Thyroid gland (tissue), 4 donors: ENCODE results near the gene MARCKSL1. TPM values are rescaled to one million over a fixed set of nuclear protein-coding genes. Genes with fewer than 3 reads are reported as not detected.

Experiments used
- DNase-seq, 2 donors: peaks; one replicate each; pipeline ENCODE4 v3.0.0-alpha.2; 2019
- H3K27ac ChIP-seq, 3 donors: fragments of 200-600 bp; sonication (generic); 1 replicate in 2 of 3; 2 replicates in 1 of 3; pipeline ENCODE4 v1.5.1; 2016 to 2019; ENCODE audit warnings: mild to moderate bottlenecking in 1 of 3, moderate library complexity in 1 of 3
- H3K27me3 ChIP-seq: fragments of 200-600 bp; sonication (generic); one replicate; pipeline ENCODE4 v1.5.1; 2019
- H3K36me3 ChIP-seq, 2 donors: fragments of 200-600 bp; sonication (generic); one replicate each; pipeline ENCODE4 v1.5.1; 2016 to 2019
- H3K4me1 ChIP-seq, 2 donors: fragments of 200-600 bp; sonication (generic); one replicate each; pipeline ENCODE4 v1.5.1; 2017 to 2019
- H3K4me3 ChIP-seq, 3 donors: fragments of 200-600 bp; sonication (generic); replicated peaks in 1 of 3; 1 replicate in 2 of 3; 2 replicates in 1 of 3; pipeline ENCODE4 v1.5.1; 2016; ENCODE audit warnings: mild to moderate bottlenecking in 1 of 3
- H3K9me3 ChIP-seq: fragments of 200-600 bp; sonication (generic); one replicate; pipeline ENCODE4 v1.5.1; 2017
- POLR2A ChIP-seq, 2 donors: fragments of 450-650 bp; IDR thresholded peaks; one replicate each; pipeline ENCODE4 v1.6.1; 2017; ENCODE audit warnings: antibody characterized with exemption in 2 of 2, mild to moderate bottlenecking in 2 of 2, moderate library complexity in 1 of 2
- WGBS, 2 donors: methylation state at CpG; one replicate each; pipeline ENCODE4 v1.1.5; 2017; 5-methylcytosine and 5-hydroxymethylcytosine counted together
- intact Hi-C: fragments of 100-400 bp; cut with DNase I; formaldehyde crosslinking; loops from one replicate; pipeline ENCODE4 v1.15.1; 2023
- total RNA-seq, 4 donors: library from RNA; depleted of rRNA; stranded (reverse); fragments of >200 nt; gene quantifications; one replicate each; pipeline ENCODE4 v1.2.3, GENCODE V29; 2016
- TF ChIP-seq, protein P1 (sequence below), 6 experiments: fragments of 200-600 bp in 3 of 6; fragments of 450-650 bp in 3 of 6; sonication (generic) in 3 of 6; IDR thresholded peaks; one replicate each; pipeline ENCODE4 v1.5.1; 2016 to 2019; ENCODE audit warnings: antibody characterized with exemption in 6 of 6, mild to moderate bottlenecking in 2 of 6, inconsistent platforms in 1 of 6, moderate library complexity in 1 of 6

The MARCKSL1 gene
- total RNA-seq, 4 donors from 2014 or later = 62.1 to 97.3 (median 70.6) TPM

DNA sequence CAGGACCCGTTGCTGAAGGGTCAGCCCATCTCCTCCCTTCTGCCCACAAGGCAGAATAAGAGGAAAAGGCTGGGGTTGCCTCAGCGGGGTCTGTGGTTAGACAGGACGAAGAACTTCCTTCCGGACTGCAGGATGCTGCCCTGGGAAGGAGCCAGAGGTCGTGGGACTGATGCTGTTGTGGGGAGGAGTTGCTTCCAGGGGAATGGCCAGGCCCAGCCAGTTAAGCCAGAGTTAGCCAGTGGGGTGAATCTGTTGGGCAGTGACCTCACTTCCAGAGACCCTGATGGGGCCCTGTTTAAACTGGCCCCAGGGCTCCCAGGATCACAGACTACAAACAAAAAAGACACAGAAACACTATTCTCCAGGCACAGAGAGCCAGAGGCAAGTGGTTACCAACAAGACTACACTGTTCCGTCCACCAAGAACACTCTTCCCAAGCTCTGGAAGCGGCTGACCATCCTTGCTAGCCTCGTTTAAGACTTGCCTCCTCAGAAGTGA lies 13.2 kb upstream of the MARCKSL1 start:
- Histone ChIP-seq H3K4me1 (peaks cover 29 to 70% of the 10 kb centered on the region in 2 donors), H3K27ac (peak overlapping the region in 1 of 3 donors; percentile 42), H3K36me3 (no peaks in the 10 kb centered on the region), H3K9me3 (no peaks in the 10 kb centered on the region), H3K4me3 (no peak overlapping the region), H3K27me3 (no peaks in the 10 kb centered on the region)
- WGBS, 2 donors = 71 to 87% methylated on average over 8 of the region's 8 CpGs
- TF ChIP-seq, protein P1, sequence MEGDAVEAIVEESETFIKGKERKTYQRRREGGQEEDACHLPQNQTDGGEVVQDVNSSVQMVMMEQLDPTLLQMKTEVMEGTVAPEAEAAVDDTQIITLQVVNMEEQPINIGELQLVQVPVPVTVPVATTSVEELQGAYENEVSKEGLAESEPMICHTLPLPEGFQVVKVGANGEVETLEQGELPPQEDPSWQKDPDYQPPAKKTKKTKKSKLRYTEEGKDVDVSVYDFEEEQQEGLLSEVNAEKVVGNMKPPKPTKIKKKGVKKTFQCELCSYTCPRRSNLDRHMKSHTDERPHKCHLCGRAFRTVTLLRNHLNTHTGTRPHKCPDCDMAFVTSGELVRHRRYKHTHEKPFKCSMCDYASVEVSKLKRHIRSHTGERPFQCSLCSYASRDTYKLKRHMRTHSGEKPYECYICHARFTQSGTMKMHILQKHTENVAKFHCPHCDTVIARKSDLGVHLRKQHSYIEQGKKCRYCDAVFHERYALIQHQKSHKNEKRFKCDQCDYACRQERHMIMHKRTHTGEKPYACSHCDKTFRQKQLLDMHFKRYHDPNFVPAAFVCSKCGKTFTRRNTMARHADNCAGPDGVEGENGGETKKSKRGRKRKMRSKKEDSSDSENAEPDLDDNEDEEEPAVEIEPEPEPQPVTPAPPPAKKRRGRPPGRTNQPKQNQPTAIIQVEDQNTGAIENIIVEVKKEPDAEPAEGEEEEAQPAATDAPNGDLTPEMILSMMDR (IDR thresholded peaks at IDR 0.05) = no peak
- TF ChIP-seq POLR2A (IDR thresholded peaks at IDR 0.05) = no peak
- peak in 1 of 2 donors; percentile 37 for DNase-seq
- intact Hi-C loops = no loop called here

DNA sequence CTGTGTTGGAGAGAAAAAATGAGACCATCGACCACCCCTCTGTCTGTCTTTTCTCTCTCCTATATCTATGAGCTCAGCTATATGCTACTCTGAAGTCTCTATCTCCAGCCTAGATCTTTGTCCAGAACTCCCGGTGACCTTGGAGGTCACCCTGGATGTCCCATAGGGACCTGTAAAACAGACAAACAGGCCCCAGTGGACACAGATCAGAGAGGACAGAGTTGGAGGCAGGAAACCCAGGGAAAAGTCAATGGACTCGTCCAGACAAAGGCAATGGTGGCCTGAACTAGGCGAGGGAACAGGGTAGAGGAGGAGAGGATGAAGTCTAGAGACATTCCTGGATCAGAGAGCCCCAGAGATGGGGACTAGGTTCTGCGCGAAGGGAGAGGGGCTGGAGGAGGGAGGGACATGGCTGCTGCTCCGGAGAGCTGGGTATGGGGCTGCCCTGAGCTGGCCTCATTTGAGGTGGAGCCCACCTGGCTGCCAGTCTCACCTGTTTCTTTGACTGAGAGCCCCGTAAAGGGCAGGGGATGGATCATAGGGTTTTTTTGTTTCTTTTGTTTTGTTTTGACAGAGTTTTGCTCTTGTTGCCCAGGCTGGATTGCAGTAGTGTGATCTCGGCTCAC lies 10.6 kb upstream of the MARCKSL1 start:
- no peak for DNase-seq
- peak overlapping the region in 1 of 3 donors; percentile 36 for H3K27ac ChIP-seq

GRCh38 chr1:32345289-32345827 lies 9.3 kb upstream of the MARCKSL1 start:
- DNase-seq = peak; percentile 82 to 87
- TF ChIP-seq POLR2A (IDR thresholded peaks at IDR 0.05) = no peak
- TF ChIP-seq, protein P1 (IDR thresholded peaks at IDR 0.05) = no peak
- intact Hi-C loops = no loop called here
- WGBS, 2 donors = 14 to 25% methylated on average over 8 of the region's 8 CpGs
- Histone ChIP-seq H3K27me3 (no peaks in the 10 kb centered on the region), H3K27ac (peak overlapping the region; percentile 3 to 67 (median 67)), H3K4me3 (no peak overlapping the region), H3K4me1 (peaks cover 11 to 52% of the 10 kb centered on the region in 2 donors), H3K36me3 (no peaks in the 10 kb centered on the region), H3K9me3 (no peaks in the 10 kb centered on the region)

More for the DNA sequence above, 10.6 kb upstream of the MARCKSL1 start:
- no peaks in the 10 kb centered on the region for H3K9me3 ChIP-seq
- 80 to 83% methylated on average over 9 of the region's 9 CpGs for whole genome bisulfite sequencing, 2 donors
- no peak overlapping the region for H3K4me3 ChIP-seq
- TF ChIP-seq POLR2A (IDR thresholded peaks at IDR 0.05) = no peak
- TF ChIP-seq, protein P1 (IDR thresholded peaks at IDR 0.05) = no peak
- no peaks in the 10 kb centered on the region for H3K36me3 ChIP-seq
- H3K27me3 ChIP-seq = no peaks in the 10 kb centered on the region
- H3K4me1 ChIP-seq = peaks cover 15 to 58% of the 10 kb centered on the region in 2 donors
- intact Hi-C loops = no loop called here

DNA sequence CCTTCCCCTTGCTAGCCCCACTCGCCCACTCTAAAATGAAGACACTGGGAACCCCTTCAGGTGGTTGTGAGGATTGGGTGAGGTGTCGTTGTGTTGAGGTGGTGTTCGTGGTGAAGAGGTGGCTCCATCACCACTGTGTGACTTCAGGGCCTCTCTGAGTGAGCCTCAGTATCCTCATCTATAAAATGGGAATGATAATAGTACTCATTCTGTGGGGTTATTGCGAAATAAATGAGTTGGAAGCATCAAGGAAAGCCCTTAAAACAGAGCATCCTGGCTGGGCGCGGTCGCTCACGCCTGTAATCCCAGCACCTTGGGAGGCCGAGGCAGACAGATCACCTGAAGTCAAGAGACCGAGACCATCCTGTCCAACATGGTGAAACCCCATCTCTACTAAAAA lies 6.7 kb upstream of the MARCKSL1 start:
- 94 to 95% methylated on average over 10 of the region's 10 CpGs for WGBS, 2 donors
- H3K27me3 ChIP-seq = no peaks in the 10 kb centered on the region
- no peaks in the 10 kb centered on the region for H3K36me3 ChIP-seq
- no peaks in the 10 kb centered on the region for H3K9me3 ChIP-seq
- peak overlapping the region in 1 of 3 donors; percentile 24 for H3K27ac ChIP-seq
- TF ChIP-seq, protein P1 (IDR thresholded peaks at IDR 0.05) = no peak
- TF ChIP-seq POLR2A (IDR thresholded peaks at IDR 0.05) = no peak
- DNase-seq = no peak
- no peak overlapping the region for H3K4me3 ChIP-seq
- peaks cover 11 to 38% of the 10 kb centered on the region in 2 donors for H3K4me1 ChIP-seq
- intact Hi-C loops = no loop called here

GRCh38 chr1:32341971-32342370 lies 5.9 kb upstream of the MARCKSL1 start:
- H3K9me3 ChIP-seq = no peaks in the 10 kb centered on the region
- H3K4me1 ChIP-seq = peaks cover 11 to 36% of the 10 kb centered on the region in 2 donors
- H3K27me3 ChIP-seq = no peaks in the 10 kb centered on the region
- H3K27ac ChIP-seq = peak overlapping the region in 2 of 3 donors; percentile 4 to 24
- WGBS, 2 donors = 68 to 72% methylated on average over 5 of the region's 5 CpGs
- H3K4me3 ChIP-seq = no peak overlapping the region
- intact Hi-C loops = no loop called here
- H3K36me3 ChIP-seq = no peaks in the 10 kb centered on the region
- peak in 1 of 2 donors; percentile 58 for DNase-seq
- TF ChIP-seq, protein P1 (IDR thresholded peaks at IDR 0.05) = no peak
- TF ChIP-seq POLR2A (IDR thresholded peaks at IDR 0.05) = no peak
